ENCODE measurements around the gene CDC42.

- no peak for TF ChIP-seq CTCF (IDR thresholded peaks at IDR 0.05 in 8 of 11, conservative IDR thresholded peaks at IDR 0.05 in 3 of 11)
- TF ChIP-seq POLR2A (IDR thresholded peaks at IDR 0.05): peak in 1 of 3 donors; percentile 46
- peak; percentile 88 to 97 (median 90) for TF ChIP-seq POLR2AphosphoS5 (IDR thresholded peaks at IDR 0.05)
These were observed 26.9 kb upstream of the CDC42 start for GRCh38 chr1:22025368-22026155.

All from spleen (tissue), 7 donors.